Activated CD8-positive, alpha-beta memory T cell treated with anti-CD3 and anti-CD28 coated beads, Interleukin-2, amount 50 U/mL, for 4 hours (primary cell): ENCODE measurements around the gene SF3B3.

Experiments used
- DNase-seq: peaks from one replicate; pipeline ENCODE4 v3.0.0-alpha.2; 2020

Gene SF3B3

GRCh38 chr16:70523743-70524398, at the start of gene SF3B3:
TSS of gene SF3B3 (plus strand) at chr16:70523816. CDS start at chr16:70526657, 2,841 bp downstream.
- DNase-seq, result no peak

- DNase-seq, result no peak
Measured at GRCh38 chr16:70474320-70475053, 49.1 kb upstream of the SF3B3 start.

DNA sequence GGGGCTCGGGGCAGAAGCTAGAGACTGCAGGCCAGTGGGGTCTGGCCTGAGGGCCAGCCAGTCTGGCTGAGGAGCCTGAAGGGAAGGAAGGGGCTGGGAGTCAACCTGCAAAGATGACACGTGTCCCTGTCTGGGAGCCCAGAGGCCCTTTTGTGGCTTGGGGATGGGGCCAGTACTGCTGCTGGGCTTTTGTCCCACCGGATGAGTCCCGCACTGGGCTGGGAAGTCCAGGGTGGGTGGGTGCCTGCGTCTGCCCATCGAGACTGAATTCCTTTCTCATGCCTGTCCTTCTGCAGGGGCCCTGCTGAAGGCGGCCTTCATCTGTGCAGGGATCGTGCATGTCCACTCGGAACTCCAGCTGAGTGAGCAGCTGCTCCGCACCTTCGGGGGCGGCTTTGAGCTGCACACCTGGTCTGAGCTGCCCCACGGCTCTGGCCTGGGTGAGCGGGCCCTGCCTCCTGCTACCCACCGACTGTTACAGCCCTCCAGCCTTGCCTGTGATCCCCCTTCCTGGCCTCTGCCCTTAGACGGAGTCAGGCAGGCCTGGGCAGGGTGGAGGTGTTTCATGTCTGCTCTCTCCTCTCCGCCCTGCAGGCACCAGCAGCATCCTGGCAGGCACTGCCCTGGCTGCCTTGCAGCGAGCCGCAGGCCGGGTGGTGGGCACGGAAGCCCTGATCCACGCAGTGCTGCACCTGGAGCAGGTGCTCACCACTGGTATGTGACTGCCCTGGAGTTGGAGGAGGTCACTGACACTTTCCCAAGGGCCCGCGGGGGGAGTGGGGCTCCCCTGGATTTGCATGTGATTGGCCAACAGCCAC, 48.4 kb upstream of the SF3B3 start:
- no peak for DNase-seq

DNA sequence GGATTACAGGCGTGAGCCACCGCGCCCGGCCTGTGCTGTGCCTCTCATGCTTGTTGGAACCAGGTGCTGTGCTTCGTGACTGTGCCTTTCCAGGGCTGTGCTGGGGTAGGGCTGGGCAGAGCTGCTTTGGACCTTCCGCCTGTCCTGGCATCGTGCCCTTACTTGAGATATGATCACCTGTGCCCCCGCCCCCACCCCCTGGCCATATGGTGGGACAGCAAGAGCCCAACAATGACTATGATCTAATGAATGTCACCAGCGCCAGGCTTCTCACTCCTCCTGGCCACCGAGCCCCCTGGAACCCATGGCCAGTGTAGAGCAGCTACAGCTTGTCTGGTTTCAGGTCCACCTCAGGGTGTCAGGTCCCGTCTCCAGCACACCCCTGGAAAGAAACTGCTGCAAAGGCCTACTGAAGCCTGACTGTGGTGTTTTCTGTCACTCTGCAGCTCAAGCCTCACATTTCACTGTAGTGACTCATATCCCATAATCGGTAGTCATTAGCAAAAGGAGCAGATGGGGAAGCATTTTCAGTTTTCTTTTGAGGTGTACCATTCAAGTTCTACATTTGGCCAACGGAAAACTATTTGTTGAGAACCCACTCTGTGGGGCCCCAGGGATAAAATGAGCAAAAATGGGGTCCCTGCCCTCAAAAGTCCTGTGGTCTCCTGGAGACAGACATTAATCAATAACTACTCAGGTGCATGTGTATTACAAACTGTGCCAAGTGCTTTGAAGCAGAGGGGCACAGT, 47.2 kb upstream of the SF3B3 start:
- DNase-seq, result no peak

DNA sequence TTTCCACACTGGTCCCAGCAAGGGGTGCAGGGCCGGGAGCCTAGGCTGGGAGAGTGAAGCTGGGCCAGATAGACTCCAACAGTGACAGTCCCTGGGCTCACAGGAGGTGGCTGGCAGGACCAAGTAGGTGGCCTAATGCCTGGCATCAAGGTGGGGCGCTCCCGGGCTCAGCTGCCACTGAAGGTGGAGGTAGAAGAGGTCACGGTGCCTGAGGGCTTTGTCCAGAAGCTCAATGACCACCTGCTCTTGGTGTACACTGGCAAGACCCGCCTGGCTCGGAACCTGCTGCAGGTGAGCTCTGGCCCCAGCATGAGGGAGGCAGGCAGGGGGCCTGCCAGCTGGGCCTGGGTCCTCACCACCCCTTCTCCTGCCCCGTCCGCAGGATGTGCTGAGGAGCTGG, 45.4 kb upstream of the SF3B3 start:
- DNase-seq, result no peak

- DNase-seq, result no peak
Measured at GRCh38 chr16:70478912-70479341, 44.7 kb upstream of the SF3B3 start.

GRCh38 chr16:70480127-70481105, 43.2 kb upstream of the SF3B3 start:
- DNase-seq, result no peak

DNA sequence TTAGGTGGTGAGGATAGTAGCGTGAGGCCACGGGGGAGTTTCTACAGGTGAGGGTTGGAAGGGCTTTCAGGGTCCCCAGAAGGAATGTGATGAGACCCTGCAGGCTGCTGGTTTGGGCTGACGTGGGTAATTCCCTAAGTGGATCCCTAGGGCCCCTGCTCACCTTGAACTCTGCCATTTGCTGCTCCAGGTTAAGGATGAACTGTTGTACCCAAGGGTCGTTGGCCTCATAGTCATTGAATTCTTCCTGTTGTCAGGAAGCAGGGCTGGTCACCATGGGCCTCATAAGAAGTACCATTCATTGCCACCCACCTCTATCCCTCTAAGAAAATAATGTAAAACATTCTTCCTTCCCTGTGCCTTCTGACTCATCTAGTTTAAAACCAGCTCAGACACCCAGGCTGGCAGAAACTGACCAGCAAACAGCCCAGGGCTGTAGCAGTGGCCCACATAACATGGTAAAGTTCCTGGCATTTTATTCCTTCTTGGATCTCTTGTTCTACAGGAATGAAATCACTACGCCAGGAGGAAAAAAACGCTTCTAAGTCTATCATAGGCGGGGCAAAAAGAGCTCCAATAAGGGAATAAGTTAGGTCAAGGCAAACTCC, 41.6 kb upstream of the SF3B3 start:
- no peak for DNase-seq

DNA sequence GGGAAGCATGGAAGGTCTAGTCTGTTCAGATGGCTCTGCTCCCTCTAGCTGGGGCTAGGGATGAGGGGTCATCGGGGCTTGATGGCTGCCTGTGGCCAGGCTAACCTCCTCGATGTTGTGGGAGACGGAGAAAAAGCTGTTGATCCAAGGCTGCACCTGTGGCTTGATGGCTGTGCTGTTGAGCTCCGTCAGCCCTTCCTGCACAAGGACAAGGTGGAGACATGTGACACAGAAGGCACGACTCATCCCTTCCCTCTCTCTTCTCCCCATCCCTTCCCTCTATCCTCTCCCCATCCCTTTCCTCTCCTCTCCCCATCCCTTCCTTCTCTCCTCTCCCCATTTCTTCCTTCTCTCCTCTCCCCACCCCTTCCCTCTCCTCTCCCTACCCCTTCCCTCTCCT, 41.0 kb upstream of the SF3B3 start:
- DNase-seq, result no peak

GRCh38 chr16:70483426-70483825, 40.2 kb upstream of the SF3B3 start:
- DNase-seq, result no peak

DNA sequence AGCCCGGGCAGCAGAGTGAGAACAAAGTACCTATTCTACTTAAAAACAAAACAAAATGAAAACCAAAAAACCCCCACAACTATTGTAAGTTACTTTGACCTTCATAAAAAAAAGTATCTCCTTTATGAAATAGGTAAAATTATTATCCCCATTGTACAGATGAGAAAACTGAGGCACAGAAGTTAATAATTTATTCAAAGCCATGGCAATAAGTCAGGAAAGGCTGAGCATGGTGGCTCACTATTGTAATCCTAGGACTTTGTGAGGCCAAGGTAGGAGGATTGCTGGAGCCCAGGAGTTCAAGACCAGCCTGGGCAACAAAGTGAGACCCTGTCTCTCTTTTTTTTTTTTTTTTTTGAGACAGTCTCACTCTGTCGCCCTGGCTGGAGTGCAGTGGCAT, 38.7 kb upstream of the SF3B3 start:
- no peak for DNase-seq

DNA sequence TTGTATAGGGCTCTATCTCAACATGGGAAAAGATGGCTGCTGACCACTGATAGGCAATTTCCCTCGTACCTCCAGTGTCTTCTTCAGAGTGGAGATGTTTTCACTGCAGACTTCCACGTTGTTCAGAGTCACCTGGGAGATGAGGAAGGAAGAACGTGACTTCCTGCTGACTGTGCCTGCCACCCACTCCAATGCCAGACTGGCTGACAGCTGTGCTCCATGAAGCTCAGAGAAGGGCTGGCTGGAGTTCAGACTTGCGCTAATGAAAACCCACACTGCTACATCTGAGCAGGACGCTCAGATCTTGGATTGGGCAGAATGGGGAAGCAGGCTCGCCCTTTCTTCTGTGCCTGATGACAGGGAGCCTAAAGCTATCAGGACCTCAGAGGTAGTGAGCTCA, 33.4 kb upstream of the SF3B3 start:
- no peak for DNase-seq

DNA sequence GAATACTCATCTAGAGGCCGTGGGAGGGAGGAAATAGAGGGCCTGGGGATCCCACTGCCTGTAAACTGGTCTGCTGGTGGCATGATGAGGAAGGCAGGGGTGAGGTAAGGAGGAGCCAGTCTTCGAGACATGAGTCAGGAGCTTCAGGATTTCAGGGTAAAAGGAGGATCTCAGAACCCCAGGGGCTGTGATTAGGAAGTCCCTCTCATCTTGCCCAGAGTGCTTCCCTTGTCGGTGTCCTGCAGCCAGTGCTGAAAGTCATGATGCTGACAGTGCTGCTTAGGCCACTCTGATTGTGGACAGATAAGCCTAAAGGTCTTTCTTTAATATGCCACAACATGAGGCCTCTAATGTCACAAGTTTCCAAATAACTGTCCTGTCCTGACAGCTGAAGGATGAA, 29.8 kb upstream of the SF3B3 start:
- no peak for DNase-seq

DNA sequence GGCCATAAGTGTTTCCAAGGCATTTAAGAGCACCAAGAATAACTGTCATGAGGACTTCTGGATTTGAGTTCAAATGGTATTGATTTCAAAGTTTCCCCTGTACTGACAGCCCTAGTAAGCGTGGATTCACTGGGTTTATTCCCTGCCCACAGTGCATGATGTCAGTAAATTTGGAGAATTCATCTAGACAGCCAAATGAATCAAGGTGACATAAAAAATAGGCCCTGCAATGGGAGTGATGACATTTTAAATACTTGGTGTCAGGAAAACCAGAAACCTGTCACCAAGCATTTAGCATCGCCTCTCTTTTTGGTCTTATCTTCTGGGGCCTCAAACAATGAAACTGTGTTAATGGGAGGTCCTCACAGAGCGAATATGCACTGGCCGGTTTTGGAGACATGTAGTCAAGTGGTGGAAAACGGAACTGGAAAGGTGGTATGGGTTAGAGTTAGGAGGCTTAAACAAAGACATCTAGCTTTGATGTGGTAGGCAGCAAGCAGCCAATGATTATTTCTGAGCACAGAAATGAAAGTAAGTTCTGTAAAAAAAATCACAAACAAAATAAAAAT, 29.3 kb upstream of the SF3B3 start:
- DNase-seq, result no peak

GRCh38 chr16:70494777-70495176, 28.8 kb upstream of the SF3B3 start:
- DNase-seq, result no peak

GRCh38 chr16:70495425-70496182, 28.0 kb upstream of the SF3B3 start:
- no peak for DNase-seq

DNA sequence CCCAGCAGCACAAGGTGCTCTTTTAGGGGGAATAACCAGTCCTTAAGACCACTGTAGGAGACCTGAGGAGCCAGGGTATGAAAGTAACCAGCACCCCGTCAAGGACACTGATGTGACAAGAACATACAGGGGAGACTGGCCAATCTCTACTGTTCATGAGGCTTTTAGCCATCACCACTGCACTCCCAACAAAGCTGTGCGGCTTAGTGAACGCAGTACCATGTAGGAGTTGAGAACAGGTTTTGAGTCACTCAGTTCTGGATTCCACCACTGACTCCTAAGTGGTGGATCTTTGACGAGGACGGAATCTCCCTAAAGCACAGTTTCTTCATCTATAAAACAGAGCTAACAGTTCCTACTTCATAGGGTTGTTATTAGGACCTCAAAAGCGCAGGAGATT, 27.1 kb upstream of the SF3B3 start:
- DNase-seq, result no peak

DNA sequence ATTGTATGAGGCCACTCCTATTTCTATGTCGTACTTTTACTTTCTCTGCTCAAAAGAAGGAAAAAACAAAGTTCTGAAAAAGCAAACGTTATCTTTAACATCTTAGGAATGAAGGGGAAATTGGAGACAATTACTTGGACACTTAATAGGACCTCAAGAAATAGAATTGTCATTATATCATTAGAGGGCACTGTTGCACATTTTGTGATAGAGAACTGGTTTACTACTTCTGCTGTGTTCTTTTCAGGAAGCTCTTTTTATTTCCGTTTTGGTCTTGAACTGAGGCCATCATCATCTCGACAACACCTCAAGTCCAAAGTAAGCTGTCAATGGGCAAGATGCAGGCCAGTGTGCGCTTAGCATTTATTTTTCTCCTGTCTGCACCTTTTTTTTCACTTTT, 14.9 kb upstream of the SF3B3 start:
- DNase-seq, result no peak

- DNase-seq, result no peak
Measured at GRCh38 chr16:70510216-70510615, 13.4 kb upstream of the SF3B3 start.

GRCh38 chr16:70511833-70512232, 11.8 kb upstream of the SF3B3 start:
- DNase-seq, result no peak
